HG03460 (cell line): ENCODE data around the gene HPS4.
"Not testable (repeated sequence)": the region's sequence is repeated elsewhere in the genome, so short reads cannot be mapped to it uniquely, and the experiment has no call there.

Experiments
- ATAC-seq: cut with Tn5 transposase; IDR thresholded peaks from one replicate; pipeline ENCODE4 v1.9.1; 2021; ENCODE audit not compliant: unreplicated experiment

HPS4 gene

GRCh38 chr22:26416670-26417276 lies 66.8 kb downstream of the HPS4 start:
- ATAC-seq, result no peak

DNA sequence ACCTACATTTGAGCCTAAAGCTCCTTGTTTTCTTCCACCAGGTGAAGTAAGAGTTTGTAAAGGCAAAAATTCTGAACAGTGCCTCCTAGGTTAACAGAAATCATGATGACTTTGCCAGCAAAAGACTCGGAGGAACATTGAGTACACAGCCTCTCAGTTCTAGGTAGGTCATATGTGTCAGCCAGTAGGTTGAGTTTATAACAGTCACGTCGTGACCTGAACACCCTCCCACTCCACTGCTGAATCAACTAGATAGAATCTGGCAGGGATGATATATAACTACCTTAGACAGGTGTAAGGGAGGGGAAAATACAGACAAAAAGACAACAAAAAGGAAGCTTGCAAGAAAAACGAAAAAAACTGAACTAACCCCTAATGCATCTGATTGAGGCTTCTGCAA lies 67.3 kb downstream of the HPS4 start:
- ATAC-seq, result no peak

DNA sequence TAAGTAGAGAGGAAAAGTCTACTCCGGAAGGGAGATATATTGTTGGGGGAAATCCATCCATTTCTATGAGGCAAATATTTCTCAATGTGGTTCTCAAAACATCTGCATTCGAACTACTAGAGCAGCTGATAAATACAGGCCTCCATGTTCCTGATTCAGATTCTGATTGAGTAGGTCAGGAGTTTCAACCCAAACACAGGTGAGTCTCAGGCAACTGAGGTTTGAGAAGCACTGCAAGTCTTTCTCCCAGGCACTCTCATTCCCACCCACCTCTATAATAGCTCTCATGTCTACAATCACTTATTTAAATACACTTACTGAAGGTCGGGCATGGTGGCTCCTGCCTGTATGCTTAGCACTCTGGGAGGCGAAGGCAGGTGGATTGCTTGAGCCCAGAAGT lies 69.2 kb downstream of the HPS4 start:
- no peak for ATAC-seq

GRCh38 chr22:26410386-26410785 lies 73.2 kb downstream of the HPS4 start:
- no peak for ATAC-seq

DNA sequence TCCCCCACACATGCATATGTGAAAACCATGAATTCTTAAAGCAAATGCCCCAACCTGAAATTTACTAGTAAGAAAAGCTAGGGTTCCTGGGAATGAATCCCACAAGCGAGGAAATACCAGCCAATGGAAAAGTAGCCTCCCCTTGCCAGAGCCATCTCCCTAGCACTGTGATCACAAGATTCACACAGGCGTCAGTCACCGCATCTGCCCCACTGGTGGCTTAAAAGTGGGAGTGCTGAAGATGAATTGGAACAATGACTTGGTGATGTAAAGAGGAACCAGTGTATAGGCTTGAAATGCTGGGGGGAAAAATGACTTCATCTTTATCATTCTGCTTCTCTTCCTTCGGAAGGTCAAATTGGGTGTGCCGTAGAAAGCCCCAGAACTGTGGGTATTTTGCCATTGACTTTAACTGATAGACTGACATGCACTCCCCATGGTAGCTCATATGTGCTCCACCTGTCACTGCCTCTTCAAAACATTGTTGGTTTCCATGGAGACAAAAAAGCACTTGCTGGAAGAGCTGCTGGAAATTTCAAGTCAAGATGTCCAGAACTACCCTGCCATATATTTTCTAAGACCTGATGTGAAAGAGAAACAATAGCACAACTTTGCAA lies 73.8 kb downstream of the HPS4 start:
- no peak for ATAC-seq

DNA sequence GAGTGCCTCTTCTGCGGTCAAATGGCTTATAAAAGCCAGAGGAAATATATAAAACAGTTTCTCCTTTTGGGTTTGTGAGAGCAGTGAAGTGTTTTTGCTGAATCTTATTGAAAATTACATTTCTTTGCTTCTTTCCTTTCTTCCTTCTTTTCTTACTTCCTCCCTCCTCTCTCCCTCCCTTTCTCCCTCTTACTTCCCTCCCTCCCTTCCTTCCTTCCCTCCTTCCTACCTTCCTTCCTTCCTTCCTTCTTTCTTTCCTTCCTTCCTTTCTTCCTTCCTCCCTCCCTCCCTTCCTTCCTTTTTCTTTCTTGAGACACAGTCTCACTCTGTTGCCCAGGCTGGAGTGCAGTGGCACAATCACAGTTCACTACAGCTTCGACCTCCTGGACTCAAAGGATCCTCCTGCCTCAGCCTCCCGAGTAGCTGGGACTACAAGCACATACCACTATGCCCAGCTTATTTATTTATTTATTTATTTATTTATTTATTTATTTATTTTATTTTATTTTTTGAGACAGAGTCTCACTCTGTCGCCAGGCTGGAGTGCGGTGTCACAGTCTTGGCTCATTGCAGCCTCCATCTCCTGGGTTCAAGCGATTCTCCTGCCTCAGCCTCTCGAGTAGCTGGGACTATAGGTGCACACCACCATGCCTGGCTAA lies 74.9 kb downstream of the HPS4 start:
- not testable (repeated sequence) for ATAC-seq

DNA sequence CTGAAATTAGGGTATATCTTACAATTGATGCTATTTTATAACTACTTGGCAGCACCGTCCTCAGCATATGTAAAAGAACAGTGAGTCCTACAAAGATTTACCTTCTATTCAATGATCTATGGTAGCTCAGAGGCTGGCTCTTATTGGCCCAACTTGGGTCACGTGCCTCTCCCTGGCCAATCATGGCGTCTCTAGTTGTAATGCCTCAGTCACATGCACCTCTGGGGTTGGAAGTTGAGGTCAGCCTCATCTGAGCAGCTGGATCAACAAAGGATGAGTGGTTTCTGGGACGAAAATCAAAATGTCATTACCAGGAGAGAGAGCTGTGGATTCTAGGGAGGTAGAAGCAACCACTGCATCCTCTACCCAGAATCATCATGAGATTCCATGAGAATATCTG lies 77.5 kb downstream of the HPS4 start:
- no peak for ATAC-seq

GRCh38 chr22:26404851-26405421 lies 78.6 kb downstream of the HPS4 start:
- no peak for ATAC-seq

GRCh38 chr22:26401726-26402125 lies 81.9 kb downstream of the HPS4 start:
- ATAC-seq, result no peak
